ENCODE measurements around the gene CASKIN1.

Gene CASKIN1

GRCh38 chr16:2186064-2186463 is 10.3 kb downstream of the CASKIN1 start:
- no peaks in the 10 kb centered on the region for H3K36me3 ChIP-seq (ENCODE audit: insufficient read depth)
- no peaks in the 10 kb centered on the region for H3K4me1 ChIP-seq (ENCODE audit: low read depth, poor library complexity, severe bottlenecking)
- H3K79me2 ChIP-seq (ENCODE audit: insufficient read depth, low read depth) = no peaks in the 10 kb centered on the region
- peaks cover 21% of the 10 kb centered on the region for H3K27me3 ChIP-seq (ENCODE audit: insufficient read depth, low read depth)
- H4K20me1 ChIP-seq (ENCODE audit: insufficient read depth) = no peaks in the 10 kb centered on the region
- no peak overlapping the region for H3K27ac ChIP-seq
- no peak overlapping the region for H3K4me3 ChIP-seq (IDR thresholded peaks at IDR 0.05; ENCODE audit: insufficient read depth, low read depth, low read length)
- TF ChIP-seq CTCF (conservative IDR thresholded peaks at IDR 0.05; ENCODE audit: low read depth, low read length) = no peak
- H2AFZ ChIP-seq (ENCODE audit: low read depth) = no peak overlapping the region
- H3K4me2 ChIP-seq = no peak overlapping the region
- H3K9ac ChIP-seq = no peak overlapping the region

GRCh38 chr16:2184962-2185361 is 11.4 kb downstream of the CASKIN1 start:
- Histone ChIP-seq H3K4me1 (ENCODE audit: low read depth, poor library complexity, severe bottlenecking) (no peaks in the 10 kb centered on the region), H3K79me2 (ENCODE audit: insufficient read depth, low read depth) (no peaks in the 10 kb centered on the region), H3K4me2 (no peak overlapping the region), H3K27me3 (ENCODE audit: insufficient read depth, low read depth) (peaks cover 21% of the 10 kb centered on the region), H3K36me3 (ENCODE audit: insufficient read depth) (no peaks in the 10 kb centered on the region), H4K20me1 (ENCODE audit: insufficient read depth) (no peaks in the 10 kb centered on the region), H3K4me3 (IDR thresholded peaks at IDR 0.05; ENCODE audit: insufficient read depth, low read depth, low read length) (no peak overlapping the region), H2AFZ (ENCODE audit: low read depth) (no peak overlapping the region), H3K9ac (no peak overlapping the region), H3K27ac (no peak overlapping the region)
- TF ChIP-seq CTCF (conservative IDR thresholded peaks at IDR 0.05; ENCODE audit: low read depth, low read length) = no peak

GRCh38 chr16:2184346-2184745 is 12.1 kb downstream of the CASKIN1 start:
- Histone ChIP-seq H3K27me3 (ENCODE audit: insufficient read depth, low read depth) (peaks cover 21% of the 10 kb centered on the region), H3K4me3 (IDR thresholded peaks at IDR 0.05; ENCODE audit: insufficient read depth, low read depth, low read length) (no peak overlapping the region), H4K20me1 (ENCODE audit: insufficient read depth) (no peaks in the 10 kb centered on the region), H3K9ac (no peak overlapping the region), H3K4me1 (ENCODE audit: low read depth, poor library complexity, severe bottlenecking) (no peaks in the 10 kb centered on the region), H3K27ac (no peak overlapping the region), H3K79me2 (ENCODE audit: insufficient read depth, low read depth) (no peaks in the 10 kb centered on the region), H2AFZ (ENCODE audit: low read depth) (no peak overlapping the region), H3K36me3 (ENCODE audit: insufficient read depth) (no peaks in the 10 kb centered on the region), H3K4me2 (no peak overlapping the region)
- no peak for TF ChIP-seq CTCF (conservative IDR thresholded peaks at IDR 0.05; ENCODE audit: low read depth, low read length)

GRCh38 chr16:2183671-2184070 is 12.7 kb downstream of the CASKIN1 start:
- Histone ChIP-seq H3K27me3 (ENCODE audit: insufficient read depth, low read depth) (peaks cover 21% of the 10 kb centered on the region), H3K36me3 (ENCODE audit: insufficient read depth) (no peaks in the 10 kb centered on the region), H3K4me2 (no peak overlapping the region), H3K79me2 (ENCODE audit: insufficient read depth, low read depth) (no peaks in the 10 kb centered on the region), H3K4me3 (IDR thresholded peaks at IDR 0.05; ENCODE audit: insufficient read depth, low read depth, low read length) (no peak overlapping the region), H4K20me1 (ENCODE audit: insufficient read depth) (no peaks in the 10 kb centered on the region), H3K4me1 (ENCODE audit: low read depth, poor library complexity, severe bottlenecking) (no peaks in the 10 kb centered on the region), H2AFZ (ENCODE audit: low read depth) (no peak overlapping the region), H3K27ac (no peak overlapping the region), H3K9ac (no peak overlapping the region)
- TF ChIP-seq CTCF (conservative IDR thresholded peaks at IDR 0.05; ENCODE audit: low read depth, low read length) = no peak

Measured in KMS-11 (cell line).